GM18505 (cell line): Measurements from ENCODE around the gene ESR1.

Experiments
- ATAC-seq: cut with Tn5 transposase; IDR thresholded peaks from one replicate; pipeline ENCODE4 v1.9.1; 2021; ENCODE audit not compliant: unreplicated experiment
- POLR2A ChIP-seq: IDR thresholded peaks from 4 replicates; pipeline ENCODE4 v1.6.1; 2011; ENCODE audit warnings: borderline replicate concordance; ENCODE audit not compliant: insufficient read depth, insufficient read length; ENCODE audit errors: extremely low read depth

Gene ESR1

GRCh38 chr6:152173957-152174356, 366.5 kb downstream of the ESR1 start:
- no peak for TF ChIP-seq POLR2A
- no peak for ATAC-seq

GRCh38 chr6:152176268-152176667, 368.8 kb downstream of the ESR1 start:
- no peak for ATAC-seq
- no peak for TF ChIP-seq POLR2A
